ENCODE results near the gene EFNA4. TPM values are rescaled to one million over a fixed set of nuclear protein-coding genes. Genes with fewer than 3 reads are reported as not detected.

Gene EFNA4
- total and polyA plus RNA-seq, 2 donors (not counting 1 experiment from before 2014, with no cell fraction given), result 3.8 to 4.3 TPM

DNA sequence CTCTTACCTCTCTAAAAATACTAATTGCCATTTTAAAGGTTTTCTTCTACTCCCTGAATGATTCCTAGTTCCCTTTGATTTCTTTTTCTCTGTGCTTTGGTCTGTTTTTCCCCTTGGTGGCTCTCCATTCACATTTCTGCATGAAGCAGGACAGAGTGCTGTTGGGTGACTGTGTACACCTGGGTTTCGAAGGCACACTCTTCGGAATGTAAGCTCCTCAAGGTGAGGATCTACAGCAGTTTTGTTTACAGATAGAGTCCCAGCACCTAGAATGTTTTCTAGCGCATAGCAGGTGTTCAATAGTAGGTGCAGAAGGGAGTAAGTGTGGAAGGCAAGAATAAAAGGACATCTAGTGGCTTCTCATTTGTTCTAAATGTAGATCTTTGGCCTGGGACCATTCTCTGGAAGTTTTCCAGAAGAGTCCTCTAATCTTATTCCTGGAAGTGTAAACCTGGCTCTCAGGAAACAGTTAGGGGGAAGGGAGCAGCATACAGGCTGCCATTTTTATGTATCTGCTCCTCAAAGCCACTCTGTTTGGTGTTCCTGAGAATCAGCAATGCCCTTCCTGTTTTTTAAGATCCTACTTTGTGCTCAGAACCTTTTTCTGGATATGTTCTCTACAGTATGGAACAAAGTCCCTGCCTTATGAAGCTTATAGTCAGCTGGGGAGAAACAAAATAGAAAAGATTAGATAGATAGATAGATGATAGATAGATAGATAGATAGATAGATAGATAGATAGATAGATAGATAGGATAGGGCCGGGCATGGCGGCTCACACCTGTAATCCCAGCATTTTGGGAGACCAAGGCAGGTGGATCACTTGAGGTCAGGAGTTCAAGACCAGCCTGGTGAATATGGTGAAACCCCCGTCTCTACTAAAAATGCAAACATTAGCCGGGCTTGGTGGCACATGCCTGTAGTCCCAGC lies 41.3 kb downstream of the EFNA4 start:
- no peak overlapping the region for H3K4me3 ChIP-seq (replicated peaks in 1 of 4; ENCODE audit: control extremely low read depth in 1 of 4, insufficient read depth in 1 of 4, low read depth in 3 of 4, low read length in 4 of 4)
- H3K4me1 ChIP-seq (ENCODE audit: control insufficient read depth, extremely low read depth, insufficient read depth, low read length), result no peaks in the 10 kb centered on the region
- H3K27ac ChIP-seq (ENCODE audit: insufficient read depth, low read length), result no peak overlapping the region
- H3K9ac ChIP-seq (ENCODE audit: insufficient read depth, low read length), result no peak overlapping the region
- no peaks in the 10 kb centered on the region for H4K20me1 ChIP-seq (ENCODE audit: control insufficient read depth, extremely low read depth, insufficient read depth, low read length)
- no peak overlapping the region for H2AFZ ChIP-seq (ENCODE audit: low read length)
- H3K9me3 ChIP-seq (ENCODE audit: control insufficient read depth, insufficient read depth, low read depth, low read length), result no peaks in the 10 kb centered on the region
- TF ChIP-seq, protein P1, sequence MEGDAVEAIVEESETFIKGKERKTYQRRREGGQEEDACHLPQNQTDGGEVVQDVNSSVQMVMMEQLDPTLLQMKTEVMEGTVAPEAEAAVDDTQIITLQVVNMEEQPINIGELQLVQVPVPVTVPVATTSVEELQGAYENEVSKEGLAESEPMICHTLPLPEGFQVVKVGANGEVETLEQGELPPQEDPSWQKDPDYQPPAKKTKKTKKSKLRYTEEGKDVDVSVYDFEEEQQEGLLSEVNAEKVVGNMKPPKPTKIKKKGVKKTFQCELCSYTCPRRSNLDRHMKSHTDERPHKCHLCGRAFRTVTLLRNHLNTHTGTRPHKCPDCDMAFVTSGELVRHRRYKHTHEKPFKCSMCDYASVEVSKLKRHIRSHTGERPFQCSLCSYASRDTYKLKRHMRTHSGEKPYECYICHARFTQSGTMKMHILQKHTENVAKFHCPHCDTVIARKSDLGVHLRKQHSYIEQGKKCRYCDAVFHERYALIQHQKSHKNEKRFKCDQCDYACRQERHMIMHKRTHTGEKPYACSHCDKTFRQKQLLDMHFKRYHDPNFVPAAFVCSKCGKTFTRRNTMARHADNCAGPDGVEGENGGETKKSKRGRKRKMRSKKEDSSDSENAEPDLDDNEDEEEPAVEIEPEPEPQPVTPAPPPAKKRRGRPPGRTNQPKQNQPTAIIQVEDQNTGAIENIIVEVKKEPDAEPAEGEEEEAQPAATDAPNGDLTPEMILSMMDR (conservative IDR thresholded peaks at IDR 0.05 in 1 of 2, IDR thresholded peaks at IDR 0.05 in 1 of 2; ENCODE audit: low read depth in 1 of 2, low read length in 2 of 2), result no peak
- TF ChIP-seq EZH2 (IDR thresholded peaks at IDR 0.05; ENCODE audit: low read length, missing control alignments), result no peak
- DNase-seq (ENCODE audit: low read depth in 2 of 2), result no peak
- no peaks in the 10 kb centered on the region for H3K79me2 ChIP-seq (ENCODE audit: control insufficient read depth, insufficient read depth, low read length)
- no peaks in the 10 kb centered on the region for H3K36me3 ChIP-seq (ENCODE audit: control insufficient read depth, insufficient read depth, low read length)
- H3K27me3 ChIP-seq (ENCODE audit: control insufficient read depth, insufficient read depth, low read length), result peaks cover 12% of the 10 kb centered on the region
- H3K4me2 ChIP-seq (ENCODE audit: extremely low read depth, insufficient read depth, low read length), result no peak overlapping the region

DNA sequence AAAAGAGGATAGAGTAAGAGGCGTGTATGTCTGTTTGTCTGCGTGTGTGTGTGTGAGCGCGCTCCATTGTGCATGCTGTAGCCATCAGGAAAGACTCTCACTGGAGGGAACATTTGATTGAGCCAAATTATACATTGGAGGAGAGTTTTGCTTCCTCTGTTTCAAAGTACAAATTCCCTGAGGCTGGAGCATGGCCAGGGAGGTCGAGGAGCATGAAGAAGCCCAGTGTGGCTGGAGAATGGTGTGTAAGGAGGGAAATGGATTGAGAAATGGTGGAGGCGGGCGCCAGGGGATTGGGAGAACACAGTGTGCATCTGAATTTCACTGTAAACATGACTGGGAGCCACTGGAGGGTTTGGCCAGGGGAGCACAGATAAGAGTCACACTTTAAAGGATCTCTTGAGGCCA lies 42.1 kb downstream of the EFNA4 start:
- TF ChIP-seq EZH2 (IDR thresholded peaks at IDR 0.05; ENCODE audit: low read length, missing control alignments), result no peak
- TF ChIP-seq, protein P1 (conservative IDR thresholded peaks at IDR 0.05 in 1 of 2, IDR thresholded peaks at IDR 0.05 in 1 of 2; ENCODE audit: low read depth in 1 of 2, low read length in 2 of 2), result no peak
- Histone ChIP-seq H3K9ac (ENCODE audit: insufficient read depth, low read length) (no peak overlapping the region), H3K4me2 (ENCODE audit: extremely low read depth, insufficient read depth, low read length) (no peak overlapping the region), H3K79me2 (ENCODE audit: control insufficient read depth, insufficient read depth, low read length) (no peaks in the 10 kb centered on the region), H3K9me3 (ENCODE audit: control insufficient read depth, insufficient read depth, low read depth, low read length) (no peaks in the 10 kb centered on the region), H2AFZ (ENCODE audit: low read length) (no peak overlapping the region), H3K27me3 (ENCODE audit: control insufficient read depth, insufficient read depth, low read length) (peaks cover 12% of the 10 kb centered on the region), H3K4me3 (replicated peaks in 1 of 4; ENCODE audit: control extremely low read depth in 1 of 4, insufficient read depth in 1 of 4, low read depth in 3 of 4, low read length in 4 of 4) (no peak overlapping the region), H3K36me3 (ENCODE audit: control insufficient read depth, insufficient read depth, low read length) (no peaks in the 10 kb centered on the region), H4K20me1 (ENCODE audit: control insufficient read depth, extremely low read depth, insufficient read depth, low read length) (no peaks in the 10 kb centered on the region), H3K27ac (ENCODE audit: insufficient read depth, low read length) (no peak overlapping the region), H3K4me1 (ENCODE audit: control insufficient read depth, extremely low read depth, insufficient read depth, low read length) (no peaks in the 10 kb centered on the region)
- no peak for DNase-seq (ENCODE audit: low read depth in 2 of 2)

DNA sequence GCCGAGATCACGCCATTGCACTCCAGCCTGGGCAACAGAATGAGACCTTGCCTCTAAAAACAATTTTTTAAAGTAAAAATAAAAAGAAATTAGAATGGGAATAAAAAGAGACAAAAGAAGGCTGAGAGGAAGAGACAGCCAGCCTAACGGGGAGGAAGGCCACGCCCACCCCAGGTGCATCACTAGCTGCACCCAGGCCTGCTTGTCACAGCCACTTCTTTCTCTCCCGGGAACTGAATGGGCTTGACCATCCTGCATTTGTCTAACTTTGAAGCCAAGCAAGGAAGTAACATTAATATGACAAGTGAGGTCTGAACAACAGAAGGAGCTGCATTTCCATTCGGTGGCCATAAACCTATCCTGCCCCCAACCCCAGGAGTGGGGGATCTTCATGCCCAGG lies 43.3 kb downstream of the EFNA4 start:
- no peak overlapping the region for H2AFZ ChIP-seq (ENCODE audit: low read length)
- no peaks in the 10 kb centered on the region for H3K4me1 ChIP-seq (ENCODE audit: control insufficient read depth, extremely low read depth, insufficient read depth, low read length)
- H3K36me3 ChIP-seq (ENCODE audit: control insufficient read depth, insufficient read depth, low read length), result no peaks in the 10 kb centered on the region
- H3K4me2 ChIP-seq (ENCODE audit: extremely low read depth, insufficient read depth, low read length), result no peak overlapping the region
- no peaks in the 10 kb centered on the region for H3K79me2 ChIP-seq (ENCODE audit: control insufficient read depth, insufficient read depth, low read length)
- TF ChIP-seq, protein P1 (conservative IDR thresholded peaks at IDR 0.05 in 1 of 2, IDR thresholded peaks at IDR 0.05 in 1 of 2; ENCODE audit: low read depth in 1 of 2, low read length in 2 of 2), result no peak
- no peak for TF ChIP-seq EZH2 (IDR thresholded peaks at IDR 0.05; ENCODE audit: low read length, missing control alignments)
- no peak for DNase-seq (ENCODE audit: low read depth in 2 of 2)
- no peak overlapping the region for H3K9ac ChIP-seq (ENCODE audit: insufficient read depth, low read length)
- H4K20me1 ChIP-seq (ENCODE audit: control insufficient read depth, extremely low read depth, insufficient read depth, low read length), result no peaks in the 10 kb centered on the region
- no peak overlapping the region for H3K27ac ChIP-seq (ENCODE audit: insufficient read depth, low read length)
- H3K9me3 ChIP-seq (ENCODE audit: control insufficient read depth, insufficient read depth, low read depth, low read length), result no peaks in the 10 kb centered on the region
- no peak overlapping the region for H3K4me3 ChIP-seq (replicated peaks in 1 of 4; ENCODE audit: control extremely low read depth in 1 of 4, insufficient read depth in 1 of 4, low read depth in 3 of 4, low read length in 4 of 4)
- peaks cover 12% of the 10 kb centered on the region for H3K27me3 ChIP-seq (ENCODE audit: control insufficient read depth, insufficient read depth, low read length)

Data from fibroblast of lung (primary cell).